Neural crest cell (in vitro differentiated cells): ENCODE measurements around the gene ZNF618. TPM values are rescaled to one million over a fixed set of nuclear protein-coding genes. Genes with fewer than 3 reads are reported as not detected.

ENCODE experiments used
- DNase-seq: peaks from one replicate; pipeline ENCODE4 v3.0.0; 2021; ENCODE audit warnings: low read depth, mixed read lengths, low spot score
- H3K27ac Mint-ChIP-seq: one replicate; pipeline ENCODE4 v1.8.0; 2021; ENCODE audit warnings: mild to moderate bottlenecking, mixed read lengths; ENCODE audit not compliant: unreplicated experiment
- H3K27me3 Mint-ChIP-seq: 2 replicates; pipeline ENCODE4 v1.8.0; 2021; ENCODE audit warnings: low read depth, mild to moderate bottlenecking, mixed read lengths
- H3K36me3 Mint-ChIP-seq: 2 replicates; pipeline ENCODE4 v1.8.0; 2021; ENCODE audit warnings: low read depth, mild to moderate bottlenecking, mixed read lengths
- H3K4me1 Mint-ChIP-seq: 2 replicates; pipeline ENCODE4 v1.8.0; 2021; ENCODE audit warnings: mixed read lengths
- H3K4me3 Mint-ChIP-seq: one replicate; pipeline ENCODE4 v1.8.0; 2021; ENCODE audit warnings: mild to moderate bottlenecking, mixed read lengths
- H3K9me3 Mint-ChIP-seq: 2 replicates; pipeline ENCODE4 v1.8.0; 2021; ENCODE audit warnings: mixed read lengths
- total RNA-seq: library from RNA; stranded (reverse); gene quantifications from 2 replicates; pipeline ENCODE4 v1.2.1, GENCODE V29; 2021
- TF ChIP-seq, protein P1 (sequence below): fragments of 200-600 bp; sonication (generic); conservative IDR thresholded peaks from 2 replicates; pipeline ENCODE4 v1.5.0; 2021; ENCODE audit warnings: antibody characterized with exemption, mild to moderate bottlenecking

The ZNF618 gene
- total RNA-seq, 1 donor from 2014 or later: 60.8 TPM

DNA sequence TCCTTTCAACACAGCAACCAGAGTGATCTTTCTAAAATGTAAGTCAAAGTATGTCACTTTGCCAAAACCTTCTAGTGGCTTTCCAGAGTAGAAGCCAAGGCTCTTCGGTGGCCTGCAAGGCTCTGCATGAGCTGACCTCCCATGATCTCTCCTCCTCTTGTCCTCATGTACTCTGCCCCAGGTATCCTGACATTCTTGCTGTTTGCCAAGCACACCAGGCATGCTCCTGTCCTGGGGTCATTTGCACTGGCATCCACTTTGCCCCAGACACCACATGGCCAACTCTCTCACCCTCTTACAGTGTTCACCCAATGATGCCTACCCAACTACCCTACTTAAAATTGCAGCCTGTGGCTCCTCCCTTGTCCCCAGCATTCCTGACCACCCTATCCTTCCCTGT, 86.3 kb downstream of the ZNF618 start:
- Mint-ChIP-seq H3K9me3 (no peaks in the 10 kb centered on the region), H3K4me1 (peaks cover 62% of the 10 kb centered on the region), H3K27me3 (no peaks in the 10 kb centered on the region)

DNA sequence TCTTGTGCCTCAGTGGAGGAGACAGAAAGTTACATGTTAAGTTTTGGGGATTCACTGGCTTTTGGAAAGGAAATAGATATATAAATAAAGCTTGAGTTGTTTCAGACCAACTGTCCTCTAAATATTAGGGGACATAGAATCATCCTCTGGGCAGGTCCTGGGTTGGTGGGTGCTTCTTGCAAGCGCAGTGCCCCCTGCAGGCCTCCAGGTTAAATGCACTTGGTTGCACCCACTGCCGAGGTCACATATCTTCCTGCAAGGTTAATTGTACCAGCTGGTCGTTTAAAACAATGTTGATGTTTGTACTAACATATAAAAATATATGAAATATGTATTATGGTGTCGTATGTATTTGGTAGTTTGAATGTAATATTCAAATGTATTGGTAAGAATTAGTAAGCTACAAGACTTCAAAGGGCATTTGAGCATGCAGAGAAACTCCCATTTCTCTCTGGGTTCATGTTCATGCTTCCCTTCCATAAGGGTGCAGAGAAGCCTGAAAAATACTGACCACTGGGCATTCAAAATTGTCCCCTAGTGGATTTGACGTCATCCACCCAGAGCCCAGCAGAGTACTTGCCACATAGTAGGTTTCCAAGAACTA, 87.0 kb downstream of the ZNF618 start:
- peaks cover 59% of the 10 kb centered on the region for H3K4me1 Mint-ChIP-seq
- H3K4me3 Mint-ChIP-seq: no peak overlapping the region
- TF ChIP-seq, protein P1, sequence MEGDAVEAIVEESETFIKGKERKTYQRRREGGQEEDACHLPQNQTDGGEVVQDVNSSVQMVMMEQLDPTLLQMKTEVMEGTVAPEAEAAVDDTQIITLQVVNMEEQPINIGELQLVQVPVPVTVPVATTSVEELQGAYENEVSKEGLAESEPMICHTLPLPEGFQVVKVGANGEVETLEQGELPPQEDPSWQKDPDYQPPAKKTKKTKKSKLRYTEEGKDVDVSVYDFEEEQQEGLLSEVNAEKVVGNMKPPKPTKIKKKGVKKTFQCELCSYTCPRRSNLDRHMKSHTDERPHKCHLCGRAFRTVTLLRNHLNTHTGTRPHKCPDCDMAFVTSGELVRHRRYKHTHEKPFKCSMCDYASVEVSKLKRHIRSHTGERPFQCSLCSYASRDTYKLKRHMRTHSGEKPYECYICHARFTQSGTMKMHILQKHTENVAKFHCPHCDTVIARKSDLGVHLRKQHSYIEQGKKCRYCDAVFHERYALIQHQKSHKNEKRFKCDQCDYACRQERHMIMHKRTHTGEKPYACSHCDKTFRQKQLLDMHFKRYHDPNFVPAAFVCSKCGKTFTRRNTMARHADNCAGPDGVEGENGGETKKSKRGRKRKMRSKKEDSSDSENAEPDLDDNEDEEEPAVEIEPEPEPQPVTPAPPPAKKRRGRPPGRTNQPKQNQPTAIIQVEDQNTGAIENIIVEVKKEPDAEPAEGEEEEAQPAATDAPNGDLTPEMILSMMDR: peak; percentile 68
- H3K27me3 Mint-ChIP-seq: no peaks in the 10 kb centered on the region
- peaks cover 23% of the 10 kb centered on the region for H3K36me3 Mint-ChIP-seq
- no peak overlapping the region for H3K27ac Mint-ChIP-seq
- H3K9me3 Mint-ChIP-seq: no peaks in the 10 kb centered on the region
- DNase-seq: peak; percentile 28

More for the DNA sequence above, 86.3 kb downstream of the ZNF618 start:
- no peak for DNase-seq
- Mint-ChIP-seq H3K27ac (peak overlapping the region; percentile 68), H3K36me3 (peaks cover 21% of the 10 kb centered on the region), H3K4me3 (no peak overlapping the region)
- TF ChIP-seq, protein P1: no peak

DNA sequence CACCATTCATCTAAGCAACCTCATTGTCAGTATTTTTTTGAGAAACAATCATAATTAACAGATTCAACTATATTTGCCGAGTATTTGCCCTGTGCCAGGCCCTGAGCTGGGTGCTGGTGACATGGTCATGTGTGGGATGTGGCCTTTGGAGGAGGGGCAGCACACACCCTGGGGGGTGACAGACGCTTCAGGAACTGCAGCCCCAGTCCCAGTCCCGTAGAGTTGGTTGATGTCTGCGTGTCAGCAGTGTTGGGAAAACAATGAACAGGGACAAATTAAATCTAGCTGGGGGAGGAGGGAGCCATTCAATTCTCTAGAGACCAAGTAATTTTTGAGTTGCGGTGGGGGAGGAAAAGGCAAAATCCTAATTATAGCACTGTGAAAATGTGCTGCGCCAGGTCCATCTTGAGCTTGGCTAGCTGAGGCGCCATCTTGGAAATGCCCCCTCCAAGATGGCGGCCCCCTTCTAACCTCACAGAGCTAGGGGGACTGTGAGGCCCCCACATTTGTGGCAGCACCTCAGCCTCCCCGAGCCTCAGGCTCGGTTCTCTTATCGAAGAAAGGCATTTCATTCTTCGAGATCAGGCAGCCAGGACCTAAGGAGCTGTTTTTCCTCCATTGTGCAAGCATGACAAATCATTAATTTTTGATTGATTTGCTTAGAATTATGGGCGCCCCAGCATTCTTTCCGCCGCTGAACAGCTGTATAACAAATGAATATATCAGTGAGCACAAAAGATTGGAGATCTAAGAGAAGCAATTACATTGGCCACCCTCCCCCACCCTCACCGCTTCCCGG, 87.8 kb downstream of the ZNF618 start:
- Mint-ChIP-seq H3K4me3 (peak overlapping the region; percentile 52), H3K27ac (peak overlapping the region; percentile 89), H3K9me3 (no peaks in the 10 kb centered on the region), H3K4me1 (peaks cover 53% of the 10 kb centered on the region), H3K27me3 (no peaks in the 10 kb centered on the region), H3K36me3 (peaks cover 27% of the 10 kb centered on the region)
- DNase-seq: no peak
- TF ChIP-seq, protein P1: no peak

DNA sequence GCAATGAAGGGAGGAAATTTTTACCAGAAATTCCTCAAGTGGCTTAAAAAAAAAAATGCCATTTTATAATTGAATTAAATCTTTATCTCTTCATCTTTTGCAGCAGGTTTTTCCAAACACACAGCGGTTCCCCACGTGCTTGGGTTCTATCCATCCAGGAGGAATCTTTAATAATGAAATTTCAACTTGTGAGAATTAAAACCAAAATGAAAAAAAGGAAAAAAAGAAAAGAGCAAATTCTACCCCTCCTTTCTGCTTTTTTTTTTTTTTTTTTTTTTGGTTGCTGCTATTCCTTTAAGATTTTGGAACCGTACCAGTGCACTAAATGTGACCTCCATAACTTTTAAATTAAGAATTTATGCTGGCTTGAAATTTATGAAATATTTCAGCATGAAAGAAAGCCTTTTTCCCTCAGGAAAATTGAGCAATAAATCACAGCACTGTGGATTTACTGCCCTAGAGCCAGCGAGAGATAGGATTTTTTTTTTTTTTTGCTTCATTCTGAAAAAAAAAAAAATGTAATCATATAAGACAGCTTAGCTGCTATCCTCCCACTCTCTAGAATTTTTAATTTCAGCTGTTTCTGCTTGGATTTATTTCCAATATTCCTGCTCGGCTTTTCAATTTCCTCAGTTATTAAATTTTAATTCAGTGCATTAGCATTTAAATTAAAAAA, 88.5 kb downstream of the ZNF618 start:
- Mint-ChIP-seq H3K4me1 (peaks cover 53% of the 10 kb centered on the region), H3K36me3 (peaks cover 34% of the 10 kb centered on the region), H3K27ac (peak overlapping the region; percentile 89), H3K27me3 (no peaks in the 10 kb centered on the region), H3K9me3 (peaks cover 3% of the 10 kb centered on the region), H3K4me3 (peak overlapping the region; percentile 52)
- DNase-seq: no peak
- TF ChIP-seq, protein P1: no peak

DNA sequence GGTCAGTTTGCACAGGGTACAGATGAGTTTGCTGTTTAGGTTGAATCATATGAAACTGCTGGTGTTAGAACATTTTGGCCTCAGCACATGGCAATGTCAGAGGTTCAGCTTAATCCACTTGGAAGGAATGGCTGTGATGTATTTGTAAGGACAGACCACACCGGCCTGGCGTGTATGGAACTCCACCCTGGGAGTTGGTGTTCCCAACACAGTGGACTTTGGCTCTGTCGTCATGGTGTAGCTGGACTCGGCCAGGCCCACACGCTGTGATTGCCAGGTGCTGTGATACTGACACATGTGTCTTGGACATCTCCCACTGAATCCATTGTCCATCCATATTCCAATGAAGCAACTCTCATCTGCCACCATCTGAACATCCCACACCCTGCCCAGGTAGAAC, 90.3 kb downstream of the ZNF618 start:
- TF ChIP-seq, protein P1: no peak
- Mint-ChIP-seq H3K36me3 (peaks cover 42% of the 10 kb centered on the region), H3K27me3 (no peaks in the 10 kb centered on the region), H3K27ac (no peak overlapping the region), H3K4me1 (peaks cover 46% of the 10 kb centered on the region), H3K4me3 (no peak overlapping the region), H3K9me3 (peaks cover 5% of the 10 kb centered on the region)
- no peak for DNase-seq
